Adipocyte (in vitro differentiated cells): ENCODE results near the gene PIEZO1.
A peak's percentile ranks its signal among the peaks of the same experiment; 100 is the strongest.
"Not testable (repeated sequence)": the region's sequence is repeated elsewhere in the genome, so short reads cannot be mapped to it uniquely, and the experiment has no call there.

Experiments used
- DNase-seq: peaks from one replicate; pipeline ENCODE4 v3.0.0-alpha.2; 2015; ENCODE audit warnings: low read depth
- H3K27me3 ChIP-seq: replicated peaks from 2 replicates; pipeline ENCODE4 v1.7.0; 2013; ENCODE audit warnings: mild to moderate bottlenecking, low read length, moderate library complexity; ENCODE audit not compliant: control insufficient read depth, insufficient read depth
- H3K36me3 ChIP-seq: 2 replicates; pipeline ENCODE4 v1.7.0; 2013; ENCODE audit warnings: low read length, mild to moderate bottlenecking, moderate library complexity; ENCODE audit not compliant: control insufficient read depth, insufficient read depth, severe bottlenecking
- H3K4me1 ChIP-seq: 2 replicates; pipeline ENCODE4 v1.7.0; 2013; ENCODE audit warnings: mild to moderate bottlenecking, low read length, moderate library complexity; ENCODE audit not compliant: control insufficient read depth, insufficient read depth
- H3K4me3 ChIP-seq: 2 replicates; pipeline ENCODE4 v1.7.0; 2013; ENCODE audit warnings: mild to moderate bottlenecking, low read length, moderate library complexity
- H3K9ac ChIP-seq: 2 replicates; pipeline ENCODE4 v1.7.0; 2013; ENCODE audit warnings: mild to moderate bottlenecking, low read length, moderate library complexity
- H3K9me3 ChIP-seq: 2 replicates; pipeline ENCODE4 v1.7.0; 2013; ENCODE audit warnings: mild to moderate bottlenecking, low read length, moderate library complexity; ENCODE audit not compliant: control insufficient read depth

The PIEZO1 gene

DNA sequence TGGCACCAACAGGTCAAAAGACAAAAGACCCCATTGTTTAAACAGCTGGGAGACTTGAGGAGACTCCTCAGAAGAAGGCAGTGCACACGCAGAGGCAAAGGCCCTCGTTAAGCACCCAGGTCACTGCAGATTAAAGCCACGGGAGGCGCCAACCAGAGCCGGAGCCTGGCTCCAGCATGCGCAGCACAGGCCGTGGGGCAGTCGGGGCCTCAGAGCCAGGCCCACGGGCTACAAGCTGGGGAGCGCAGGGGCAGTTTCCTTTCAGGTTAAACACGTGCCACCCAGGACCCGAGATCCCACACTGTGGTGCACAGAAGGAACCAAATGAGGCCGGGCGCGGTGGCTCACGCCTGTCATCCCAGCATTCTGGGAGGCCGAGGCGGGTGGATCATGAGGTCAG is 9.2 kb downstream of the PIEZO1 start:
- Histone ChIP-seq H3K9ac (peak overlapping the region; percentile 25), H3K36me3 (no peaks in the 10 kb centered on the region)

DNA sequence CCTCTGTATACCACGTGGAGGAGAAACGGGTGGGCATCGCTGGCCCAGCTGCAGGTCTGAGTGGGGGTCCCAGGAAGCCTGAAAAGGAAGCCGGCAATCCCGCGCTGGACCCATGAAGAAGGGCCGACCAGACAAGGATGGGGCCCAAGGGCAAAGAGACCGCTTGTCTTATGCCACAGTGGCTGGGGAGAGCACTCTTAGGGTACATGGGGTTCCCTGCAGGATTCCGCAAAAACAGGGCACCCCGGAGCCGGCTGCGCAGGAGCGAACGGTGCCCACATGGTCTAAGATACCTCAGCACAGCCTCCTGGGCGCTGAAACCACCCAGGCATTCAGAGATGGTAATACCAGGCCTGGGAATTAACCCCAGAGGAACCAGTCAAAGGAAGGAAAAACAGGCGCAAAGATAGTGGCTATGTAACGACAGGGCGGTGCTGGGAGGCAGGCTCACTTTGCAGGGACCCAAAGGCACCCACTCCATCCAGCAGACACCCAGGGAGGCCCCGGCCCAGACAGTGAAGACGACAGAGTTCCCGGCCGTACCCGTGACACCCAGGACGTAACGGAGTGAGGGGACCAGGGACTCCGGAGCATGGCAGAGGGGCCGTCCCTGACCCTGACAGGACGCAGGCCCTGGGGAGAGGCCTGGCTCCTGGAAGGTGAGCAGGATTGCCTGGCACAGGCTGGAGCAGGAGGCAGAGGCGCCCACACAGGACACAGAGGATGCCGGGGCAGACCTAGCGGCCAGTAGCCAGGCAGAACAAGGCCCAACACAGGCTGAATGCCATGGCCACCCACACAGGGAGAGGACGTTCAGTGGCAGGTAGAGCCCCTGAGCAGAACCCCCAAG is 10.3 kb downstream of the PIEZO1 start:
- Histone ChIP-seq H3K9ac (peak overlapping the region; percentile 83), H3K9me3 (no peaks in the 10 kb centered on the region), H3K4me3 (no peak overlapping the region), H3K27me3 (no peaks in the 10 kb centered on the region), H3K4me1 (peaks cover 81% of the 10 kb centered on the region), H3K36me3 (no peaks in the 10 kb centered on the region)
- DNase-seq, result no peak

More for the DNA sequence above, 9.2 kb downstream of the PIEZO1 start:
- no peaks in the 10 kb centered on the region for H3K27me3 ChIP-seq
- no peak for DNase-seq
- H3K9me3 ChIP-seq, result no peaks in the 10 kb centered on the region
- H3K4me1 ChIP-seq, result peaks cover 84% of the 10 kb centered on the region
- no peak overlapping the region for H3K4me3 ChIP-seq

DNA sequence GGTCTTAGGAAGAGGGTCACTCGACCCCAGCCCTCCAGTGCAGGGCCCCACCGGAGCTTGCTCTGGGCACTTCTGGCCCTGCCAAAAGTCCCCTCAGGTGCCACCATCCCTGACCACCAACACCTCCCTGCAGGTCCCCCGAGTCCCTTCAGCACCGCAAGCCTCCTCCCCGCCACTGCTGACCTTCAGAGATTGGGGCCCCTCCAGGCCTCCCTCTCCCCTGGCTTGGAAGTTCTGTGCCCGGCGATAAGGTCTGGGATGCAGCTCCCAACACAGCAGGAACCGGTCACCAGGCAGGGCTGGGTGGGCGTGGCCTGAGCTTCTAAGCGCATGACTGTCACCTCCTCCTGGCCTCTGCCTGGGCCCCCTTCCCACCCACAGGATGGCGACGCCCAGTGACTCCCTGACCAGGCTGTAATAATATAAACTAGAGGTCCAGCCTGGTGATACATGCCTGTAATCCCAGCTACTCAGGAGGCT is 11.2 kb downstream of the PIEZO1 start:
- no peaks in the 10 kb centered on the region for H3K27me3 ChIP-seq
- H3K4me1 ChIP-seq, result peaks cover 78% of the 10 kb centered on the region
- H3K9ac ChIP-seq, result peak overlapping the region; percentile 83
- H3K4me3 ChIP-seq, result peak overlapping the region; percentile 69
- no peaks in the 10 kb centered on the region for H3K9me3 ChIP-seq
- DNase-seq, result peak; percentile 75
- no peaks in the 10 kb centered on the region for H3K36me3 ChIP-seq

DNA sequence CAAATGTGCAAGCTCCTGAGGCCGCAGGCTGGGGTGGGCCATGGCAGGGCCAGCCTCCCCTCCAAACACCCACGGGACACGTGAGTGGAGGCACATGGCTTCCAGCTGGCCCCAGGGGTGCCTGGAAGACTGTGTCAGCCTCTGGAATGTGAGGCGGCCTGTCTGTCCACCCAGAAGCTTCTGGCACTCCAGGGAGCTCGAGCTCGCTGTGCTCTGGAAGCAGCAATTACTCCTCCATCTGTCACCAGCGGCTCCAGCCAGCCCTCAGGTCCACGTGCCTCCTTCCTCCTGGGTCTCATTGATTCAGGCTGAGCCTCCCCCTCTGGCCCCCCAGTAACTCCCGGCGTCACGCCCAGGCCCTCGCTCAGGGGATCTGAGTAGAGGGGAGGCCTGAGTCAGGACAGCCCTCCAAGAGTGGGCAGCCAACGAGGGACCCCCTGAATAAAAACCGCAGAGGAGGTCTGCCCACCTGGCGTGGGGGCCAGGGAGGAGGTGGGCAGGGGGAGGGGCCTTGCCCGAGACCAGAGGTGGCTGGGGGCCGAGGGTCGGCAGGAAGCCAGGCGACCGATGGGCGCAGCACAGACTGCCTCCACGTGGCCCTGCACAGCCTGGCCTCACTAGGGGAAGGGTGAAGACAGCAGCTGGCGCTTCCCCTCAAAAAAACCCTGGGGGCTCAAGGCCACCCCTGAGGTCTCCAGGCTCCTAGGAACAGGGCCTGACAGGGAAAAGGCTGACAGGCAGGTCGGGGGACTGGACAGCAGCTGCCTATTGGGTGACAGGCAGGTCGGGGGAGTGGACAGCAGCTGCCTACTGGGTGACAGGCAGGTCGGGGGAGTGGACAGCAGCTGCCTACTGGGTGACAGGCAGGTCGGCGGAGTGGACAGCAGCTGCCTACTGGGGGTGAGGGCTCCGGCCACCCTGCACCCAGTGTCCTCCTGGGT is 11.9 kb downstream of the PIEZO1 start:
- DNase-seq, result peak; percentile 93
- H3K4me3 ChIP-seq, result peak overlapping the region; percentile 69
- H3K4me1 ChIP-seq, result peaks cover 84% of the 10 kb centered on the region
- H3K9ac ChIP-seq, result peak overlapping the region; percentile 83
- no peaks in the 10 kb centered on the region for H3K27me3 ChIP-seq
- H3K9me3 ChIP-seq, result no peaks in the 10 kb centered on the region
- no peaks in the 10 kb centered on the region for H3K36me3 ChIP-seq

DNA sequence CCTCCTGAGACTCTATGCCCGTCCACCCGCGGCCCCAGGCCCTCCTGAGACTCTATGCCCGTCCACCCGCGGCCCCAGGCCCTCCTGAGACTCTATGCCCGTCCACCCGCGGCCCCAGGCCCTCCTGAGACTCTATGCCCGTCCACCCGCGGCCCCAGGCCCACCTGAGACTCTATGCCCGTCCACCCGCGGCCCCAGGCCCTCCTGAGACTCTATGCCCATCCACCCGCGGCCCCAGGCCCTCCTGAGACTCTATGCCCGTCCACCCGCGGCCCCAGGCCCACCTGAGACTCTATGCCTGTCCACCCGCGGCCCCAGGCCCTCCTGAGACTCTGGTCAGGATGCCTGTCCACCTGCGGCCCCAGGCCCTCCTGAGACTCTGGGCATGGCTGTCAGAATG is 13.2 kb downstream of the PIEZO1 start:
- H3K9me3 ChIP-seq, H3K4me3 ChIP-seq, H3K27me3 ChIP-seq, H3K36me3 ChIP-seq, DNase-seq: not testable (repeated sequence)
- Histone ChIP-seq H3K4me1 (peaks cover 84% of the 10 kb centered on the region), H3K9ac (peak overlapping the region; percentile 83)

DNA sequence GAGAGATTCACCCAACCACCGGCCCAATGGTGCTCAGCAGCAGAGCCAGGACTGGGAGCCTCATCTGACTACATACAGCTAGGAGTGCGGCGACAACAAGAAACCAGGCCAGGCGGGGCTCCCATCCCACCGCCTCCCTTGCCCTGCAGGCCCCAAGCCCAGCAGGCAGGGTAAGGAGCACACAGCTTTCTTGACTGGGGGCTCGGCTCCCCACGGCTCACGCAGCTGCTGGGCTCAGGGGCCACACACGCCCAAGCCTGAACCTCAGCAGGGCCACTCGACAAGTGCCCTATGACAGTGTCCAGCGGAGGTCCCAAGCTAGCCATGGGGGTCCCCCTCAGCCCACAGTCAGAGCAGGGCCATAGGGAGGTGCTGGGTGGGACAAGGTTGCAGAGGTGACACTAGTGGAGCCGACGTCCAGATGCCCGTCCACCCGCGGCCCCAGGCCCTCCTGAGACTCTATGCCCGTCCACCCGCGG is 13.7 kb downstream of the PIEZO1 start:
- no peak for DNase-seq
- H3K4me1 ChIP-seq, result peaks cover 79% of the 10 kb centered on the region
- no peaks in the 10 kb centered on the region for H3K36me3 ChIP-seq
- peak overlapping the region; percentile 46 for H3K9ac ChIP-seq
- H3K27me3 ChIP-seq, result no peaks in the 10 kb centered on the region
- no peak overlapping the region for H3K4me3 ChIP-seq
- H3K9me3 ChIP-seq, result no peaks in the 10 kb centered on the region

DNA sequence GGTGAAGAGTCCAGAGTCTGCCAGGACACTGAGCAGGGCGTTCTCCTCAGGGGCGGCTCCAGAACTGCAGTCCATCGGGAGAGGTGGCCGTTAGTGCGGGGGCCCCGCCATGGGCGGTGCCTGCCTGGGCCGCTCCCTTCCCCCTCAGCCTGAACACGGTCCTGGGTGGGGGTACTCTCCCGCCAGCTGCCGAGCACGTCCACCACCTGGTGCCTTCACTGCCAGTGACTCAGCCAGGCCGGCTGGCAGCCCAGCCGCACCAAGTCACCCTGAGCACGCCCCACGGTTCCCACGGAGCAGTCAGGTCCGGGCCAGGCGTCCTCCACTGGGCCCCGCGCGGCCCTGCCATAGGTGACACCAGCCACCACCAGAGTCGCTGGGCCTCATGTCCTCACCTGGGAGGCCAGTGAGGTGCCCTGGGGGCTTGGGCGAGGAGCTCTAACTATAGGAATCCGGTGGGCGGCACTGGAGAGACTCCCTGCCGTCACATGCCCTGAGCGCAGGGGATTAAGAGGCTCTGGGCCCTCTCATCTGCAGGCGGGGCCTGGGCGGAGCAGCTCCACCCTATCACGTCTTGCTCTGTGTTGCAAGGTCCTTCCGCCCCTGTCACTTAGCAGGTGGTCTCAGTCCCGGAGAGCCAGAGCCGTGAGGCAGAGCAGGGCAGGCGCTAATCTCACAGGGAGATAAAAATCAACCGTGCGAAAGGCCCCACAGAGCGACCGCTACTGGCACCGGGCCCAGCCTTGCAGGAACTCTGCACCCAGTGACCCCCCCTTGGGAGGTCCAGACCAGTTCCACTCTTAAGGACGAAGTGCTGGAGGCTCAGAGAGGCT is 14.3 kb downstream of the PIEZO1 start:
- no peak overlapping the region for H3K4me3 ChIP-seq
- H3K9me3 ChIP-seq, result no peaks in the 10 kb centered on the region
- H3K36me3 ChIP-seq, result peaks cover 5% of the 10 kb centered on the region
- H3K27me3 ChIP-seq, result no peaks in the 10 kb centered on the region
- peak; percentile 62 for DNase-seq
- H3K9ac ChIP-seq, result peak overlapping the region; percentile 46
- H3K4me1 ChIP-seq, result peaks cover 73% of the 10 kb centered on the region

DNA sequence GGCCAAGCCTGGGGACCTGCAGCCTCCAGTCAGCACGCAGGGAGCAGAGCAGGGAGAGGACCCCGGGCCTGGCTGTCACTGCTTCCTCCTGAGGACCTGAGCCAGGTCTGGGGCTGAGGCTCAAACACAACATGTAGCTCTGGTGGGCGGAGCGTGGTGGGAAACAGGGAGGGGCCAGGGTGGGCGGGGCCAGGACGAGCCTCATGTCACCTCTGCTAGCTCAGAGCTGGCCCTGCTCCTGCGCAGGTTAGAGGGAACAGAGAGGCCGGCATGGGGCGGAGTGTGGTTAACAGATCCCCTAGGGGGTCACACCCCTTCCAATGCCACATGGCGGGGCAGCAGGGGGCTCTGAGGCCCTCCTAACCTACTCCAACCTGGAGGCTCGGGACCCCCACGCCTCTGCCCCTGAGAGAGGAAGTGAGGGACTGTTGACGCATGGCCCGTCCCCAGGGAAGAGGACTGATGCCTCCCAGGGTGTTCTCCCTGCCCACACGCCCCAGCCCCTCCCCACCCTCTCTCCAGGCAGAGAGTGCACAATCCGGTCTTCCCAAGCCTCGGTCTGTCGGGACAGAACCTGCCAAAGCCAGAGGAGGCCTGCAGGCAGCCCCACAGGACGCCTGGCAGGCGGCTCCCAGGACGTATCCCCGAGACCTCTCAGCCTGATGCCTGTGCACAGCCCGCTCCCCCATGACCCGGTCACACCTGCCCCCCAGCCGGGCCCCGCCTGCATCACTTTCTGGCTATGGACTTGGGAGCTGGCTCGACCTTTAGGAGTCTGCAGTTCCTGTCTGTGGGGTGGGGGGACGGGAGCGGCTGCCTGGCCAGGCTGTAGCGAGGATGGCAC is 15.2 kb downstream of the PIEZO1 start:
- Histone ChIP-seq H3K27me3 (no peaks in the 10 kb centered on the region), H3K4me1 (peaks cover 68% of the 10 kb centered on the region), H3K4me3 (no peak overlapping the region), H3K9me3 (no peaks in the 10 kb centered on the region), H3K9ac (peak overlapping the region; percentile 75), H3K36me3 (peaks cover 5% of the 10 kb centered on the region)
- DNase-seq, result no peak

DNA sequence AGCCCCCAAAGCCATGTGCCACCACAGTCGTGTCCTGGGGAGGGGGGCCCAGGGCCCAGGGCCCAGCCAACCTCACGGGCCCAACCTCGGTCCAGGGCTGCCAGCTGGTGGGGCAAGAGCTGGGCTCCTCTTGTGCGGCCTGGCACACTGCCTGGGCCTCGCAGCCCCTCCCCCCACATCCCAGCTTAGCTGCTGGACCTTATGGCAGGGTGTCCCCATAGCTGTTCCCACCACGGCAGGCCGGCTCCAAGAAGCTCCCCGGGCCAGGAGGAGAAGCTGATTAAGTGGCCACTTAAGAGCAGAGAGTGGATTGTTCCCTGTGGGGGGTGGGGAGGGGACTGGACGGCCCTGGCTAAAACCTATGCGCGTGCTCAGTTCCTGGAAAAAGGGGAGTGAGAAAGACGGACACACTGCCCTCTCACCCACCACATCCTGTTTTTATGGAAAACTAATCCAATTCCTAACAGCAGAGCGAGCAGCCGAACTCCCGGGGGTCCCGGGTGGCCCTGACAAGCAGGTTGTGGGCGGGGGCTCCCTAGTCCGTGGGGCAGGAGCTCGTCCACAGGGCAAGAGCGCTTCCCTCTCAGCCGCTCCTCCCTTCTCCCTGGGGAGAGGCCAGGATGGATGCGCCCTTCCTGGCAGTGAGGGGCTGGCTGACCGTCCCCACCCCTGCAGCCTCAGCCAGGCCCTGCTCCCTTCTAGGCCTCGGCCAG is 16.8 kb downstream of the PIEZO1 start:
- H3K4me1 ChIP-seq, result peaks cover 52% of the 10 kb centered on the region
- no peaks in the 10 kb centered on the region for H3K9me3 ChIP-seq
- no peaks in the 10 kb centered on the region for H3K27me3 ChIP-seq
- H3K4me3 ChIP-seq, result peak overlapping the region; percentile 62
- peak overlapping the region; percentile 75 for H3K9ac ChIP-seq
- H3K36me3 ChIP-seq, result peaks cover 16% of the 10 kb centered on the region
- DNase-seq, result no peak
